ENCODE data around the gene CCDC6. TPM values are rescaled to one million over a fixed set of nuclear protein-coding genes. Genes with fewer than 3 reads are reported as not detected.

The CCDC6 gene
- total RNA-seq, 4 donors from 2014 or later, result 30.8 to 66.0 (median 53.4) TPM

DNA sequence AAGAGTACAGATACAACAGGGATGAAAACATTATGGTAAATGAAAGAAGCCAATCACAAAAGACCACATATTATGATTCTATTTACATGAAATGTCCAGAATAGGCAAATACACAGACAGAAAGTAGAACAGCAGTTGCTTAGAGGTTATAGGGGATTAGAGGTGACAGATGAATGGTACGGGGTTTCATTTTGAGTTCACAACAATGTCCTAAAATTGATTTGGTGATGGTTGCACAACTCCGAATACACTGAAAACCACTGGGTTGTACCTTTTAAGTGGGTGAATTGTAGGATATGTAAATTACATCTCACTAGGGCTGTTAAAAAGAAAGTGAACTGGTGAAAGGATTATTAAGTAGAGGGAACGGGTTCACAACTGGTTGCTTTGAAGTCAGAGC lies 76.8 kb downstream of the CCDC6 start:
- WGBS, 2 donors (ENCODE audit: low coverage in 1 of 2), result 73 to 96% methylated on average over 3 of the region's 3 CpGs
- no peak for ATAC-seq
- Histone ChIP-seq H3K4me1 (peaks cover 0 to 38% (median 0%) of the 10 kb centered on the region in 3 donors), H3K9me3 (no peaks in the 10 kb centered on the region), H3K4me3 (no peak overlapping the region), H3K27ac (no peak overlapping the region), H3K36me3 (peaks cover 2 to 23% of the 10 kb centered on the region in 2 donors), H3K27me3 (no peaks in the 10 kb centered on the region)
- no peak for TF ChIP-seq EP300 (IDR thresholded peaks at IDR 0.05)
- no peak for TF ChIP-seq POLR2AphosphoS5 (IDR thresholded peaks at IDR 0.05)
- TF ChIP-seq, protein P1, sequence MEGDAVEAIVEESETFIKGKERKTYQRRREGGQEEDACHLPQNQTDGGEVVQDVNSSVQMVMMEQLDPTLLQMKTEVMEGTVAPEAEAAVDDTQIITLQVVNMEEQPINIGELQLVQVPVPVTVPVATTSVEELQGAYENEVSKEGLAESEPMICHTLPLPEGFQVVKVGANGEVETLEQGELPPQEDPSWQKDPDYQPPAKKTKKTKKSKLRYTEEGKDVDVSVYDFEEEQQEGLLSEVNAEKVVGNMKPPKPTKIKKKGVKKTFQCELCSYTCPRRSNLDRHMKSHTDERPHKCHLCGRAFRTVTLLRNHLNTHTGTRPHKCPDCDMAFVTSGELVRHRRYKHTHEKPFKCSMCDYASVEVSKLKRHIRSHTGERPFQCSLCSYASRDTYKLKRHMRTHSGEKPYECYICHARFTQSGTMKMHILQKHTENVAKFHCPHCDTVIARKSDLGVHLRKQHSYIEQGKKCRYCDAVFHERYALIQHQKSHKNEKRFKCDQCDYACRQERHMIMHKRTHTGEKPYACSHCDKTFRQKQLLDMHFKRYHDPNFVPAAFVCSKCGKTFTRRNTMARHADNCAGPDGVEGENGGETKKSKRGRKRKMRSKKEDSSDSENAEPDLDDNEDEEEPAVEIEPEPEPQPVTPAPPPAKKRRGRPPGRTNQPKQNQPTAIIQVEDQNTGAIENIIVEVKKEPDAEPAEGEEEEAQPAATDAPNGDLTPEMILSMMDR (IDR thresholded peaks at IDR 0.05), result no peak
- no peak for TF ChIP-seq POLR2A (IDR thresholded peaks at IDR 0.05)

DNA sequence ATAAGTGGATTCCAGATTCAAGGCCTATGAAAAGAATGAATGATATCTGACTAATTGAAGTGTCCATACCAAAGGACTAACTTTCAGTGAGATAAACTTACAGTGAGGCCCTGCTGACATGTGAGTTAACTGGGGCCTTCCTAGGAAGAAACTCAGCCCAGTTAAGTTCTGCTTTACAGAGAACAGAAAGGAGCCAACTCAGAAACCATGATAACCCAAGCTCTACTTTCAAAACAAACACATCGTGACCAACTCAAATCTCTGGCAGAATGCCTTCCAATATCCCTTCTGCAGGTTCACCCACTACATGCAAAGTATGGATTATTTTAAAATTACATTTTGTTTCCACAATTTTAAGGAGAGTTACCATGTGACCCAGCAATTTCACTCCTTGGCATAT lies 77.3 kb downstream of the CCDC6 start:
- no peak for TF ChIP-seq POLR2AphosphoS5 (IDR thresholded peaks at IDR 0.05)
- TF ChIP-seq POLR2A (IDR thresholded peaks at IDR 0.05), result no peak
- TF ChIP-seq, protein P1 (IDR thresholded peaks at IDR 0.05), result no peak
- TF ChIP-seq EP300 (IDR thresholded peaks at IDR 0.05), result no peak
- H3K27me3 ChIP-seq, result no peaks in the 10 kb centered on the region
- ATAC-seq, result no peak
- H3K27ac ChIP-seq, result no peak overlapping the region
- WGBS, 2 donors (ENCODE audit: low coverage in 1 of 2), result 15 to 40% methylated on average over 1 of the region's 1 CpG
- no peaks in the 10 kb centered on the region for H3K9me3 ChIP-seq
- peaks cover 0 to 32% (median 0%) of the 10 kb centered on the region in 3 donors for H3K4me1 ChIP-seq
- H3K36me3 ChIP-seq, result peaks cover 2 to 23% of the 10 kb centered on the region in 2 donors
- no peak overlapping the region for H3K4me3 ChIP-seq

DNA sequence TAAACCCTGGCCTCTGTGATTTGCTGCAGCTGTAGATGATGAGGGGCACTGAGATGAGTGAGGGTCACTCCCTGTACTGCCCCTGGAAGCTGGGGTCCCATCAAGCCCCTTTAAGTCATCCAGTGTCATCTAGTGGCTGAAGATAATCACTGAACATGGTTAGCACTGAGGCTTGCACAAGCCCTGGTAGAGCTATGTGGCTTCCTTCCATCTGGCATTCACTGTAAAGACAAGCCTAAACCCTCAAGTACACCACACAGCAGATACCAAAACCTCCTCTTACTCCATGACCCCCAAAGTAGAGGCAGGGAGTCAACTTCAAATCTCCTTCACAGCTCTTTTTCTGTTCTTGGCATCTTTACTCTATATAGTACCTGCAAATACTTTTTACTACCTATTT lies 80.4 kb downstream of the CCDC6 start:
- Histone ChIP-seq H3K27ac (no peak overlapping the region), H3K9me3 (no peaks in the 10 kb centered on the region), H3K27me3 (no peaks in the 10 kb centered on the region), H3K4me3 (no peak overlapping the region), H3K36me3 (peaks cover 0 to 3% of the 10 kb centered on the region in 2 donors), H3K4me1 (peaks cover 0 to 21% (median 0%) of the 10 kb centered on the region in 3 donors)
- no peak for ATAC-seq
- TF ChIP-seq POLR2AphosphoS5 (IDR thresholded peaks at IDR 0.05) (no peak), POLR2A (IDR thresholded peaks at IDR 0.05) (no peak), EP300 (IDR thresholded peaks at IDR 0.05) (no peak)
- TF ChIP-seq, protein P1 (IDR thresholded peaks at IDR 0.05), result no peak

DNA sequence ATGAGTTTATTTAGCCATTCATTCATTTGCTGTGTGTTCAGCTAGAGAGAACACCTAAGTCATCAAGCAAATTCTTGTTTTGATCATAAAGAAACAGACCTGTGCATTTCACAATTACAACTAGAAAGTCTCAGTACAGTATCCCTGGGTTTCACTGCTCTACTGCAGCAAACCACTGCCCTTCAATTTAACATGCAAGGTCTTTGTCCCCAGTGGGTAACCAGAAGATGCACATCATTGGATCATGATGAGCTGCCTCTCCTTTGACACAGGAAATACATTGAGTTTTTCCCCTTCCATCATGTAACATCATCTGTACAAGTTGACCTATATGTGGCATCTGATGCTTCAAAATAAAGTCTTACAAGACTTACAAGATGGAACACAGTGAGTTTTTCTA lies 82.6 kb downstream of the CCDC6 start:
- TF ChIP-seq, protein P1 (IDR thresholded peaks at IDR 0.05), result no peak
- TF ChIP-seq POLR2AphosphoS5 (IDR thresholded peaks at IDR 0.05) (no peak), POLR2A (IDR thresholded peaks at IDR 0.05) (no peak), EP300 (IDR thresholded peaks at IDR 0.05) (no peak)
- no peaks in the 10 kb centered on the region for H3K9me3 ChIP-seq
- H3K36me3 ChIP-seq, result no peaks in the 10 kb centered on the region
- H3K4me3 ChIP-seq, result no peak overlapping the region
- no peak overlapping the region for H3K27ac ChIP-seq
- H3K4me1 ChIP-seq, result peaks cover 0 to 29% (median 0%) of the 10 kb centered on the region in 3 donors
- no peak for ATAC-seq
- no peaks in the 10 kb centered on the region for H3K27me3 ChIP-seq

DNA sequence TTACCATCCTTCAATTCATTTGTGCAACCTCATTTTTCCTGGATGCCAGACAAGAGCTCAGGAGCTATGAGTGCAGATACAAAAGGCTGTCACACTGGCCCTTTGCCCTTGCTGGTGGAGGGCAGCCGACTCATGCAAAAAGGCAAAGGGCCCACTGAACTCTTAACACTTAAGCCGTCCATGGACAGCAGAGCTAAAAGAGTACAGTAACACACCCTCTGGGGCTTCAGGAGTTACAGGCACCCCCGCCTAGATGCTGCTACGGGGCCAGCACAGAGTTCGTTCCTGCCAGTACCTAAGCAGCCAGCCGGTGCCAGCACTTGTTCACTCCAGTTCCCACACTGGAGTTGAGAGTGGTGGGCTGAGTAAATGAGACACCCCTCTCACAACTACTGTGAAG lies 83.2 kb downstream of the CCDC6 start:
- no peak for ATAC-seq

More for the DNA sequence above, 83.2 kb downstream of the CCDC6 start:
- H3K4me3 ChIP-seq, result no peak overlapping the region
- no peaks in the 10 kb centered on the region for H3K9me3 ChIP-seq
- peaks cover 0 to 29% (median 0%) of the 10 kb centered on the region in 3 donors for H3K4me1 ChIP-seq
- peaks cover 0 to 6% of the 10 kb centered on the region in 2 donors for H3K36me3 ChIP-seq
- 89% methylated on average over 6 of the region's 6 CpGs; no CpG with 5 or more reads in 1 of the 2 donors for whole genome bisulfite sequencing, 2 donors (ENCODE audit: low coverage in 1 of 2)
- no peaks in the 10 kb centered on the region for H3K27me3 ChIP-seq
- TF ChIP-seq POLR2AphosphoS5 (IDR thresholded peaks at IDR 0.05), result no peak
- TF ChIP-seq, protein P1 (IDR thresholded peaks at IDR 0.05), result no peak
- no peak for TF ChIP-seq POLR2A (IDR thresholded peaks at IDR 0.05)
- no peak for TF ChIP-seq EP300 (IDR thresholded peaks at IDR 0.05)
- no peak overlapping the region for H3K27ac ChIP-seq
